HG02623 (cell line): ENCODE results near the gene FAM20A.
"Not testable (repeated sequence)": the region's sequence is repeated elsewhere in the genome, so short reads cannot be mapped to it uniquely, and the experiment has no call there.

ENCODE experiments used
- ATAC-seq: cut with Tn5 transposase; IDR thresholded peaks from one replicate; pipeline ENCODE4 v1.9.1; 2021; ENCODE audit warnings: moderate library complexity; ENCODE audit not compliant: unreplicated experiment

Gene FAM20A

GRCh38 chr17:68591583-68591982 lies 9.6 kb downstream of the FAM20A start:
- ATAC-seq: no peak

- no peak for ATAC-seq
These were observed 12.1 kb downstream of the FAM20A start for GRCh38 chr17:68589086-68589485.

GRCh38 chr17:68588362-68588761 lies 12.8 kb downstream of the FAM20A start:
- ATAC-seq: no peak

GRCh38 chr17:68587847-68588246 lies 13.3 kb downstream of the FAM20A start:
- ATAC-seq: no peak

GRCh38 chr17:68587026-68587425 lies 14.1 kb downstream of the FAM20A start:
- ATAC-seq: no peak

- no peak for ATAC-seq
These were observed 15.5 kb downstream of the FAM20A start for GRCh38 chr17:68585643-68586042.

GRCh38 chr17:68584581-68585303 lies 16.4 kb downstream of the FAM20A start:
- no peak for ATAC-seq

GRCh38 chr17:68582867-68583266 lies 18.3 kb downstream of the FAM20A start:
- not testable (repeated sequence) for ATAC-seq

- ATAC-seq: no peak
These were observed 19.1 kb downstream of the FAM20A start for GRCh38 chr17:68581863-68582645.

- ATAC-seq: no peak
These were observed 20.9 kb downstream of the FAM20A start for GRCh38 chr17:68580236-68580770.

GRCh38 chr17:68579194-68579927 lies 21.8 kb downstream of the FAM20A start:
- no peak for ATAC-seq

- no peak for ATAC-seq
These were observed 22.9 kb downstream of the FAM20A start for GRCh38 chr17:68578236-68578635.

- no peak for ATAC-seq
These were observed 23.7 kb downstream of the FAM20A start for GRCh38 chr17:68577497-68577821.

GRCh38 chr17:68576811-68577496 lies 24.2 kb downstream of the FAM20A start:
- no peak for ATAC-seq

GRCh38 chr17:68576137-68576536 lies 25.0 kb downstream of the FAM20A start:
- ATAC-seq: no peak

GRCh38 chr17:68573338-68573737 lies 27.8 kb downstream of the FAM20A start:
- no peak for ATAC-seq

GRCh38 chr17:68572138-68572842 lies 28.9 kb downstream of the FAM20A start:
- no peak for ATAC-seq

GRCh38 chr17:68570526-68570925 lies 30.6 kb downstream of the FAM20A start:
- ATAC-seq: no peak

- ATAC-seq: no peak
These were observed 31.8 kb downstream of the FAM20A start for GRCh38 chr17:68569346-68569745.

- no peak for ATAC-seq
These were observed 32.6 kb downstream of the FAM20A start for GRCh38 chr17:68568581-68568980.
